Activated CD8-positive, alpha-beta T cell treated with anti-CD3 and anti-CD28 coated beads, Interleukin-2, amount 10 ng/mL, durations not matched to agents 7 days and 5 days (primary cell): Measurements from ENCODE around the gene DNAJC7. TPM values are rescaled to one million over a fixed set of nuclear protein-coding genes. Genes with fewer than 3 reads are reported as not detected.

Source experiments
- ATAC-seq: fragments of 150-1000 bp; cut with Tn5 transposase; one replicate; pipeline ENCODE4 v1.10.0; 2021; ENCODE audit warnings: moderate library complexity
- CTCF ChIA-PET: fragments of 350-600 bp; sonication (Branson Sonifier 250); formaldehyde crosslinking; loops from one replicate; lab custom pipeline; 2021; ENCODE audit warnings: antibody characterized with exemption; lab: Charles Lee
- POLR2A ChIA-PET: fragments of 350-600 bp; sonication (Branson Sonifier 250); formaldehyde crosslinking; loops from one replicate; lab custom pipeline; 2021; ENCODE audit warnings: antibody characterized with exemption; lab: Charles Lee
- DNase-seq: peaks from one replicate; pipeline ENCODE4 v3.0.0-alpha.2; 2020
- H3K27ac Mint-ChIP-seq: one replicate; pipeline ENCODE4 v1.8.0; 2021; ENCODE audit warnings: mild to moderate bottlenecking, mixed read lengths
- H3K27me3 Mint-ChIP-seq: one replicate; pipeline ENCODE4 v1.8.0; 2021; ENCODE audit warnings: low read depth, mixed read lengths
- H3K36me3 Mint-ChIP-seq: one replicate; pipeline ENCODE4 v1.8.0; 2021; ENCODE audit warnings: low read depth, mixed read lengths
- H3K4me1 Mint-ChIP-seq: one replicate; pipeline ENCODE4 v1.8.0; 2021; ENCODE audit warnings: low read depth, mixed read lengths
- H3K4me3 Mint-ChIP-seq: one replicate; pipeline ENCODE4 v1.8.0; 2021; ENCODE audit warnings: mild to moderate bottlenecking, mixed read lengths
- H3K9me3 Mint-ChIP-seq: one replicate; pipeline ENCODE4 v1.8.0; 2022; ENCODE audit warnings: mixed read lengths; ENCODE audit not compliant: insufficient read depth
- total RNA-seq, 2 experiments: library from RNA; stranded (reverse); gene quantifications; one replicate each; pipeline ENCODE4 v1.2.3, GENCODE V29; 2021

The DNAJC7 gene
- total RNA-seq, 2 experiments from 2014 or later: 86.1 to 99.8 TPM

DNA sequence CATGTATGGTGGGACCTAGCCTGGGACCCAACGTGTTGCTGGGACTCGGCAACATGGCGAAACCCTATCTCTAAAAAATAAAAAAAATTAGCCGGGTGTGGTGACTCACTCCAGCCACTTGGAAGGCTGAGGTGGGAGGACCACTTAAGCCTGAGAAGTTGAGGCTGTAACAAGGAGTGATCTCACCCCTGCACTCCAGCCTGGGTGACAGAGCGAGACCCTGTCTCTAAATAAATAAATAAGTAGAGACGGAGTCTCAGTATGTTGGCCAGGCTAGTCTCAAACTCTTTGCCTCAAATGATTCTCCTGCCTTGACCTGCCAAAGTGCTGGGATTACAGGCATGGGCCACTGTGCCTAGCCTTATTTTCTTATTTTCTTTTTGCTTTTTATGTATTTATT is 60.7 kb downstream of the DNAJC7 start:
- H3K27me3 Mint-ChIP-seq: no peaks in the 10 kb centered on the region
- H3K4me3 Mint-ChIP-seq: no peak overlapping the region
- POLR2A ChIA-PET: no interaction called here
- H3K36me3 Mint-ChIP-seq: no peaks in the 10 kb centered on the region
- no peaks in the 10 kb centered on the region for H3K4me1 Mint-ChIP-seq
- CTCF ChIA-PET: interaction anchor here (0.7 kb wide), 1 partner anchor 257 kb away, joined by 3 read pairs; no protein-coding TSS in a partner anchor
- DNase-seq (no peak), ATAC-seq (no peak)
- no peaks in the 10 kb centered on the region for H3K9me3 Mint-ChIP-seq
- H3K27ac Mint-ChIP-seq: no peak overlapping the region

DNA sequence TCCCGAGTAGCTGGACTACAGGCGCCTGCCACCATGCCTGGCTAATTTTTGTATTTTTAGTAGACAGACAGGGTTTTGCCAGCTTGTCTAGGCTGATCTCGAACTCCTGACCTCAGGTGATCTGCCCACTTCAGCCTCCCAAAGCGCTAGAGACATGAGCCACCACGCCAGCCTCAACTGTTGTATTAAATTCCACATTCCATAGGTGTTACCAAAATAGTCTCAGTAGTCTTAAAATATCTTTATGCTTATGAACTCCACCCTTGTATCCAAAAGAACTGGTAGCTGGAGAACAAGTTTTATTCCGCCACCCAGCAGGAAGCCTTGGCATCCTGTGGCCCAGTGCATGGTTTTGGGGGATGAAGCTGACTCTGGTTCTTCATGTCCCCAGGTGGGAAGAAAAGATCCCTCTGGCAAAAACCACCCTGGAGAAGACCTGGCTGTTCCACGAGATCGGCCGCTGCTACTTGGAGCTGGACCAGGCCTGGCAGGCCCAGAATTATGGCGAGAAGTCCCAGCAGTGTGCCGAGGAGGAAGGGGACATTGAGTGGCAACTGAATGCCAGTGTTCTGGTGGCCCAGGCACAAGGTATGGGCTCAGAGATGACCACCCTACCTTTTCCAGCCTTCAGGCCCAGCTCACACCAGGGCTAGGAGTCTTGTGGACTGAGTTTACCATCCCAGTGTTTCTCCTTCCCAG is 68.3 kb downstream of the DNAJC7 start:
- Mint-ChIP-seq H3K4me3 (no peak overlapping the region), H3K27me3 (no peaks in the 10 kb centered on the region), H3K36me3 (no peaks in the 10 kb centered on the region), H3K9me3 (no peaks in the 10 kb centered on the region), H3K4me1 (no peaks in the 10 kb centered on the region), H3K27ac (no peak overlapping the region)
- POLR2A ChIA-PET: interaction anchor here (0.6 kb wide), 1 partner anchor 16 kb away, joined by 6 read pairs; no protein-coding TSS in a partner anchor
- CTCF ChIA-PET: interaction anchor here (2.4 kb wide), 1 partner anchor 14 kb away, joined by 6 read pairs; no protein-coding TSS in a partner anchor
- ATAC-seq (no peak), DNase-seq (no peak)

DNA sequence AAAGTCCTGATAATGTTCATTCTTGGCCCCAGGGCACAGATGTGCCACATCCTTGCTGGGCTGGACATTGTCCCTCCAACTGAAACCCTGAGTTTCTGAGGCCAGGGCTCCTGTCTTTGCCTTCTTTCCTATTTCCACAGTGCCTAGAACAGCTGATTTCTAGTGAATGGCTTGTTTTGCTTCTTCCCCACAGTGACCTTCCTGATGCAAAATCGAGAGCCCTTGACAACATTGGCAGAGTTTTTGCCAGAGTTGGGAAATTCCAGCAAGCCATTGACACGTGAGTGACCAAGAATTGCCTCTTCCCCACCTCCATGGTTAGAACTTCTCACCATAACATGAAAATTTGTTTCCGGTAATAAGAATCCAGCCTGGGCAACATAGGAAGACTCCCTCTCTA is 72.3 kb downstream of the DNAJC7 start:
- Mint-ChIP-seq H3K27me3 (peaks cover 3% of the 10 kb centered on the region), H3K36me3 (no peaks in the 10 kb centered on the region), H3K4me1 (no peaks in the 10 kb centered on the region), H3K27ac (no peak overlapping the region), H3K4me3 (no peak overlapping the region), H3K9me3 (no peaks in the 10 kb centered on the region)
- ChIA-PET POLR2A (no interaction called here), CTCF (interaction anchor here (1.1 to 1.2 kb wide), 2 partner anchors 12 to 14 kb away, joined by 3 to 4 read pairs; partner anchors contain the start of gene ODAD4)
- DNase-seq (no peak), ATAC-seq (no peak)

DNA sequence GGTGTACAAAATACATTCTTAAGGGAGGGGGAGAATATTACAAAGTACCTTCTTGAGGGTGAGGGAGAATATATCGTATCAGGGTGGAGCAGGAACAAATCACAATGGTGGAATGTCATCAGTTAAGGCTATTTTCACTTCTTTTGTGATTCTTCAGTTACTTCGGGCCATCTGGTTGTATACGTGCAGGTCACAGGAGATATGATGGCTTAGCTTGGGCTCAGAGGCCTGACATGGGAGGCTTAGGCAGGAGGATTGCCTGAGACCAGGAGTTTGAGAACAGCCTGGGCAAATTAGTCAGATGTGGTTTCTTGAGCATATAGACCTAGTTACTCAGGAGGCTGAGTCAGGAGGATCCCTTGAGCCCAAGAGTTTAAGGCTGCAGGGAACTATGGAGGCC is 73.7 kb downstream of the DNAJC7 start:
- DNase-seq: no peak
- Mint-ChIP-seq H3K9me3 (no peaks in the 10 kb centered on the region), H3K27ac (no peak overlapping the region), H3K4me3 (no peak overlapping the region), H3K36me3 (no peaks in the 10 kb centered on the region), H3K4me1 (no peaks in the 10 kb centered on the region), H3K27me3 (peaks cover 6% of the 10 kb centered on the region)
- ChIA-PET POLR2A (no interaction called here), CTCF (interaction anchor here (0.6 to 1.2 kb wide), 2 partner anchors 13 to 125 kb away, joined by 3 to 4 read pairs; partner anchors contain the start of gene ODAD4)
- no peak for ATAC-seq

DNA sequence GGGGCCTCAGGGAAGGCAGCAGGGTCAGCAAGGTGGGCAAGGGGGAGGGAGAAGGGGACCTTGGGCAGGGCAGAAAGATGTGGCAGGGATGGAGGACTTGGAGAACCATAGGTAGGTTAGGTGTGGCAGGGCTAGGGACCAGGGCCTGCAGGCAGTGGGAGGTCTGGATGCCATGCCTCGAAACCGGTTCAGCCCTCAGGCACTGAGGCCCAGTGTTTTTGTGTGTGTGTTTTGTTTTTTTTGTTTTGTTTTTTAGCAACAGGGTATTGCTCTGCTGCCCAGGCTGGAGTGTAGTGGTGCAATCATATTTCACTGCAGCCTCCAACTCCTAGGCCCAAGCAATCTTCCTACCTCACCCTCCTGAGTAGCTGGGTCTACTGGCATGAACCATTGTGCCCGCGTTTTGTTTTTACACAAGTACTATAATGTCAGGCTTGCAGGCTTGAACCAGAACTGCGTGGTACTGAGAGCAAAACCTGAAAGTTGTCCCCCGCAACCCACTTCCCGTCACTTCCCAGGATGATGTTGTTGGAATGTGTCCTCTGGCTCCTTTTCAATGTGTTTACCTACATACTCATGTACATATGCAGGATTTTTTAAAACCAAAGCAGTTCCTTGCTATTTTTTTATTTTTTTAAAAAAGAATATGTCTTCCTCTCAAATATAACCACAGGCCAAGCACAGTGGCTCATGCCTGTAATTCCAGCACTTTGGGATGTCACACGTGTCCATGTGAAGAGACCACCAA is 74.4 kb downstream of the DNAJC7 start:
- Mint-ChIP-seq H3K27me3 (peaks cover 6% of the 10 kb centered on the region), H3K4me1 (no peaks in the 10 kb centered on the region), H3K36me3 (no peaks in the 10 kb centered on the region), H3K27ac (no peak overlapping the region), H3K9me3 (no peaks in the 10 kb centered on the region), H3K4me3 (no peak overlapping the region)
- ATAC-seq (no peak), DNase-seq (no peak)
- CTCF ChIA-PET: interaction anchor here (0.6 kb wide), 2 partner anchors 21 to 125 kb away, joined by 3 read pairs; no protein-coding TSS in a partner anchor
- POLR2A ChIA-PET: no interaction called here

DNA sequence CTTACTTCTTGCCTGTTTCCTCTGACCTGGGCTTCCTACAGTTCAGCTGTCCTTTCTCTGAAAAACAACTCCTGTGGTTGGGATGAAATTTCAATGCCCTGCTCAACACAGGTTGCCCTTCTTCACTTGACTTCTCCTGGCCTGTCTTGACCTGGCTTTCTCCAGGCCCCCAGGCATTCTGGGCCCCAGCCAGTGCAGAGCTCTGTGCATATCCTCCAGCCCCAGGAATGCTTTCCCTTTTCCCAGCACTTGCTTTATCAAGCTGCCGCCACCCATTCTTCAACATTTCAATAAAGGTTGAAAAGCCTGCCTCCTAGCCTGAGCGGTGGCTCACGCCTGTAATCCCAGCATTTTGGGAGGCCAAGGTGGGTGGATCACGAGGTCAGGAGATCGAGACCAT is 76.1 kb downstream of the DNAJC7 start:
- H3K4me3 Mint-ChIP-seq: no peak overlapping the region
- no peaks in the 10 kb centered on the region for H3K36me3 Mint-ChIP-seq
- DNase-seq: no peak
- ATAC-seq: no peak
- no peaks in the 10 kb centered on the region for H3K4me1 Mint-ChIP-seq
- H3K27ac Mint-ChIP-seq: no peak overlapping the region
- ChIA-PET POLR2A (no interaction called here), CTCF (no interaction called here)
- H3K27me3 Mint-ChIP-seq: peaks cover 6% of the 10 kb centered on the region
- H3K9me3 Mint-ChIP-seq: no peaks in the 10 kb centered on the region

DNA sequence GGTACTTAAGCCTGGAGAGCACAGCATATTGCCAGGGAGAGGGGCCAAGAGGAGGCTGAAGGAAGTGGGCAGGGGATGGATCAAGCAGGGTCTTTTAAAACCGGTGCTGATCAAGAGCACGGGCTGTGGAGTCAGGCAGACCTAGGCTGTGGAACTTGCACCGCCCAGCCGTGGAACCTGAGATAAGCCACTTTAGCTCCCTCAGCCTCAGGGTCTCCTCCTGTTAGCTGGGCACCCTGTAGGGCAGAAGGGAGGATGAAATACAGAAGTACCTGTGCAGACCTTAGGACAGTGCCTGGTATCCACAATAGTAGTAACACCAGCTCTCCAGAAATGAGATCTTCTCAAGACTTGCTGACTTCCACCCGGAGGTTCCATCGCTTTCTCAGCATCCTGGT is 77.5 kb downstream of the DNAJC7 start:
- Mint-ChIP-seq H3K36me3 (no peaks in the 10 kb centered on the region), H3K27ac (no peak overlapping the region), H3K27me3 (peaks cover 6% of the 10 kb centered on the region), H3K4me1 (no peaks in the 10 kb centered on the region), H3K4me3 (no peak overlapping the region), H3K9me3 (no peaks in the 10 kb centered on the region)
- ATAC-seq (no peak), DNase-seq (no peak)
- CTCF ChIA-PET: no interaction called here
- POLR2A ChIA-PET: interaction anchor here (0.9 kb wide), 1 partner anchor 9 kb away, joined by 3 read pairs; the partner anchor contains the start of gene ODAD4

DNA sequence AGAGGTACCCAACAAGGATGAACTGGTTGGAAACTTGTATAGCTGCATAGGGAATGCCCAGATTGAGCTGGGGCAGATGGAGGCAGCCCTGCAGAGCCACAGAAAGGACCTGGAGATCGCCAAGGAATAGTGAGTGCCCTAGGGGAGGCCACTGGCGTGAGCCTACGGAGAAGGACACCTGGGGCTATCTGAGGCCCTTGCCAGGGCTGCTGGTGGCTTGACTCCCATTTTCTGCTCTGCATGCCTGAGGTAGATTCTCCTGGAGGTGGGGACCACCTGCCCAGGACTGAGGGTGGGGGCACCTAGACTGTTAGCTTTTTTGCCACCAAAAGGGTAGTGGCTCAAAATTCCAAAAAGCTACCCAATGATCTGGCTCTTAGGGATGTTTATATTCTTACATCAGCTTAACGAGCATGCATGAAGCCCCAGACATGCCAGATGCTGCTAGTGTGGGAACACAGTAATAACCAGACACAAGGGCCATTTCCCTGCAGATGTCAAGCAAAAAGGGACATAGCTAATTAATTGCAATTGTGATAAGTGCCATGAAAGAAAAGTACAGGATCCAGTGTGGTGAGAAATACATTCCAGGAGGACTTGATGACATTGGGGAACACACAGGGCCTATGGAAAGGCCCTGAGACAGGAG is 78.1 kb downstream of the DNAJC7 start:
- no peak overlapping the region for H3K27ac Mint-ChIP-seq
- H3K9me3 Mint-ChIP-seq: no peaks in the 10 kb centered on the region
- no peak overlapping the region for H3K4me3 Mint-ChIP-seq
- H3K27me3 Mint-ChIP-seq: peaks cover 6% of the 10 kb centered on the region
- CTCF ChIA-PET: interaction anchor here (1.1 kb wide), 1 partner anchor 8 kb away, joined by 3 read pairs; the partner anchor contains the start of gene ODAD4
- ATAC-seq: no peak
- POLR2A ChIA-PET: interaction anchor here (0.9 kb wide), 1 partner anchor 8 kb away, joined by 3 read pairs; the partner anchor contains the start of gene ODAD4
- peaks cover 2% of the 10 kb centered on the region for H3K4me1 Mint-ChIP-seq
- DNase-seq: no peak
- H3K36me3 Mint-ChIP-seq: no peaks in the 10 kb centered on the region

DNA sequence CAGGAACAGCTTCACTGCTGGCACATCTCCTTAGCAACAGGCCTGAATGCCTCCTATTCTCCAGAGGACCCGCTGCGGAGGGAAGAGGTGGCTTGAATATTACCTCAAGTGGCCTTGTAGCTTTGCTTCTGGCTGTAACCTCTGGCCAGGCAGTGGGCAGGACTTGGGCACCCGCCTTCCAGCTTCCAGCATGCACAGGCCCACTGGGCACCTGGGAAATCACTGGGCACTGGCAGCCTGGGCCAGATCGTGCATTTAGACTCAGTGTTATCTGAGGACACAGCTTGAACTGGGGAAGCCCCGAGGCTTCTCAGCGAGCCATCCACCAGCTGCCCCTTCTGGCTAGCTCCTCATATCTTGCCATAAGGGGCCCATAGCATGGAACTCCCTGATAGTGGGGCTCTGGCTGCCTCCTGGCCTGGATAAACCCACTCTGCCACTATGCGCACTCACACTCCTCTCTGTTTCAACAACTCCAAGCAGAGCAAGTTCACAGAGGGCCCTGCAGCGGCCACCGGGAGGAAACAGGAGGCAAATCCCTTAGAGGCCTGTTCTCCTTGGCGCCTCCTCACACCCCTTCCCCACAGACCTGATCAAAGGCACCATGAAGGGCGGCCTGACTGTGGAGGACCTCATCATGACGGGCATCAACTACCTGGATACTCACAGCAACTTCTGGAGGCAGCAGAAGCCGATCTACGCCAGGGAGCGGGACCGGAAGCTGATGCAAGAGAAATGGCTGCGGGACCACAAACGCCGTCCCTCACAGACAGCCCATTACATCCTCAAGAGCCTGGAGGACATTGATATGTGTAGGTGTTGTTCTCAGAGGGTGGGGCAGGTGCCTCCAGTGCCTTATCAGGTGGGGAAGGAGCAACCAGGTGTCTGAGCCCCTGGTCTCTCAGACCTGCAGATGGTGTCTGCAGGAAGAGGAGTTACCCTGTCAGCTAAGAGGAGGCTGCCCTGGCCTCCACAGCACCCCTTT is 79.0 kb downstream of the DNAJC7 start:
- Mint-ChIP-seq H3K36me3 (no peaks in the 10 kb centered on the region), H3K4me1 (peaks cover 6% of the 10 kb centered on the region), H3K27ac (no peak overlapping the region), H3K4me3 (no peak overlapping the region), H3K9me3 (no peaks in the 10 kb centered on the region), H3K27me3 (peaks cover 6% of the 10 kb centered on the region)
- DNase-seq (no peak), ATAC-seq (no peak)
- POLR2A ChIA-PET: interaction anchor here (0.6 kb wide), 1 partner anchor 184 kb away, joined by 3 read pairs; no protein-coding TSS in a partner anchor
- CTCF ChIA-PET: interaction anchor here (1.1 kb wide), 1 partner anchor 8 kb away, joined by 3 read pairs; the partner anchor contains the start of gene ODAD4

DNA sequence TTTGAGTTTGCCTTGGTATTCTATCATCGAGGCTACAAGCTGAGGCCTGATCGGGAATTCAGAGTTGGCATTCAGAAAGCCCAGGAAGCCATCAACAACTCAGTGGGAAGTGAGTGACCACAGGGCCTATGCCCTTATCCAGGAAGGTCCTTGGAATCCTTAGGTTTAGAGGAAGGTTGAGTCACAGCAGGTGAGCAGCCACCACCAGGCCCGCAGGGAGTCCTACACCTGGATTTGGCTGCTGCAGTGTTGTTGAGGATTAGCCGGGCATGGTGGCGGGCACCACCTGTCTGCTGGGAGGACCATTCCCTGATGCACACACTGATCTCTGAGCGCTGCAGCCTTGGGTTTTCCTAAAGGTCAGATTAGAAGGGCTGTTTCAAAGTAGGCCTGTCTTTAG is 81.6 kb downstream of the DNAJC7 start:
- ATAC-seq: no peak
- ChIA-PET POLR2A (interaction anchor here (1.1 kb wide), 1 partner anchor 17 kb away, joined by 3 read pairs; the partner anchor contains the start of gene ACLY), CTCF (interaction anchor here (1.2 kb wide), 1 partner anchor 28 kb away, joined by 4 read pairs; no protein-coding TSS in a partner anchor)
- H3K4me3 Mint-ChIP-seq: no peak overlapping the region
- H3K9me3 Mint-ChIP-seq: no peaks in the 10 kb centered on the region
- peaks cover 3% of the 10 kb centered on the region for H3K27me3 Mint-ChIP-seq
- DNase-seq: no peak
- no peak overlapping the region for H3K27ac Mint-ChIP-seq
- H3K4me1 Mint-ChIP-seq: peaks cover 28% of the 10 kb centered on the region
- no peaks in the 10 kb centered on the region for H3K36me3 Mint-ChIP-seq
